GM23248 (cell line): ENCODE results near the gene NFIC.
"Not testable (repeated sequence)": the region's sequence is repeated elsewhere in the genome, so short reads cannot be mapped to it uniquely, and the experiment has no call there.

Experiments
- EZH2 ChIP-seq: fragments of 200-600 bp; sonication (generic); IDR thresholded peaks from 2 replicates; pipeline ENCODE4 v1.6.1; 2018; ENCODE audit warnings: antibody characterized with exemption, mild to moderate bottlenecking; ENCODE audit not compliant: insufficient read depth, poor library complexity, severe bottlenecking
- EZH2phosphoT487 ChIP-seq: fragments of 200-600 bp; sonication (generic); IDR thresholded peaks from 2 replicates; pipeline ENCODE4 v1.6.1; 2018; ENCODE audit warnings: antibody characterized with exemption, moderate library complexity, mild to moderate bottlenecking, low read depth; ENCODE audit not compliant: insufficient read depth

DNA sequence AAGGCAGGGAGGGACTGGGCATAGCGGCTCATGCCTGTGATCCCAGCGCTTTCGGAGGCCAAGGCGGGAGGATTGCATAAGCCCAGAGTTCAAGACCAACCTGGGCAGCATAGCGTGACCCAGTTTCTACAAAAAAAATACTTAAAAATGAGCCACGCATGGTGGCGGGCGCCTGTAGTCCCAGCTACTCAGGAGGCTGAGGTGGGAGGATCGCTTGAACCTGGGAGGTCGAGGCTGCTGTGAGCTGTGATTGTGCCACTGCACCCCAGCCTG lies 86.5 kb downstream of the NFIC start:
- not testable (repeated sequence) for TF ChIP-seq EZH2, EZH2phosphoT487
